Activated naive CD8-positive, alpha-beta T cell treated with anti-CD3 and anti-CD28 coated beads, Interleukin-2, amount 50 U/mL, for 16 hours (primary cell): Measurements from ENCODE around the gene TNFRSF19.

Experiments used
- DNase-seq: peaks from one replicate; pipeline ENCODE4 v3.0.0-alpha.2; 2020; ENCODE audit warnings: low read depth, low spot score

The TNFRSF19 gene

DNA sequence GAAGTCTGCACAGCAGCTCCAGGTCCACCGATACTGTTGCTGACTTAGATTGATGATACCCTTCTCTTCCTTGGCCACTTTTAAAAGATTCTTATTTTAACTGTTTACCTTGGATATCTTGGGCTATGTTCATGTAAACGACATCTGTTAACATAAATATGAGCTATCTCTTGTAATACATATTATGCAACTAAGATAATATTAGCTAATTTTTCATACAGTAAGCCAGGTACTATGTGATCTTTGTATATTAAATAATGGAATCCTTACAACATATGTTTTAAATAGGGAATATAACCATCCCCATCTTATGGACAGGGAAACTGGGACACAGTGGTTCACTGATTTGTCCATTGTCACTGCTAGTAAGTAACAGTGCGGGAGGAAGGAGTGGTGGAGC, 37.9 kb downstream of the TNFRSF19 start:
- DNase-seq = no peak

DNA sequence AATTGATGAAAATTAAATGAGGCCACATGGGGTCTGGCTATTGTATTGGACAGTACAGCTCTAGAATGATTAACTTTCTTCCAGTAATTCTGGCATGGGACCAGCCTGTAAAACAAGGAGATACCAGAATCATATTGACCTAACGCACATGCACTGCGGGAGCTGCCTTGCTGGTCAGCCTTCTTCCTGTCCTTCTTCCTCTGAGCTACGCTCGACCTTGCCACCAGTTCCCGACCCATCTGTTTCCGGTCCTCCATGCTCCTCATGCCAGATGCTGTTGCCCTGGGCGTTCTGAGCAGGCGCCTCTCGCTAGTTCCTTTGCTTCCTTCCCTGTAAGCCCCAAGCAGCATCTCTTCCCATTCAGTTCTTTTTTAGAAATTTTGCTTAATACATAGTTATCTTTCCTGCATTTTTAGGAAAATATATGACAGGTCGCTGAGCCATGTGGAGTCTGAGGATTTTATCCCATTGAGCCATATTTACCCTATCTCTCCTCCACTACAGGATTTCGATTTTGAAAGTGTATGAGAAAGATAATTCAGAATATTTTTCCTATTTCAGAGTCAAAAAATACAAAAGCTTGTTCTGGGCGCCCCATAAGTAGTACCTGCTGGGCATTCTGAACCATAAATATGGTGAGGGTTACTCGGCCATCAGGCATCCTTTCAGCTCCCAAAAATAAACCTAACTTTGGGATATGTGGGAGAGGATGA, 38.6 kb downstream of the TNFRSF19 start:
- DNase-seq = no peak

DNA sequence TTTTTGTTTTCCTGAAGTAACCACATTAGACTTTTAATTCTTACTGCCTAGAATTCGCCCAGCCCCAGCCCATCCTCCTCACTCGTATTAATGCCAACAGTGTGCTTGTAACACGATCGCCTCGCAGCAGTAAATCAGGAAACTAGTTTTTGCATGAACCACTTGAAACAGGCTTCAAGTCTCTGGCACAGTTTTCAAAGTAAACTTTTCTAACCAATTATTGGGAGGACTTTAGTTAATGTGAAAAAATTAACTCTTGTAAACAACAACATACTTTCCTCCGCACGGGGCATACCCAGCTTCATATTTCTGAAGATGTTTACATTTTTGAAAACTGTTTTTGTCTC, 39.2 kb downstream of the TNFRSF19 start:
- DNase-seq = no peak

DNA sequence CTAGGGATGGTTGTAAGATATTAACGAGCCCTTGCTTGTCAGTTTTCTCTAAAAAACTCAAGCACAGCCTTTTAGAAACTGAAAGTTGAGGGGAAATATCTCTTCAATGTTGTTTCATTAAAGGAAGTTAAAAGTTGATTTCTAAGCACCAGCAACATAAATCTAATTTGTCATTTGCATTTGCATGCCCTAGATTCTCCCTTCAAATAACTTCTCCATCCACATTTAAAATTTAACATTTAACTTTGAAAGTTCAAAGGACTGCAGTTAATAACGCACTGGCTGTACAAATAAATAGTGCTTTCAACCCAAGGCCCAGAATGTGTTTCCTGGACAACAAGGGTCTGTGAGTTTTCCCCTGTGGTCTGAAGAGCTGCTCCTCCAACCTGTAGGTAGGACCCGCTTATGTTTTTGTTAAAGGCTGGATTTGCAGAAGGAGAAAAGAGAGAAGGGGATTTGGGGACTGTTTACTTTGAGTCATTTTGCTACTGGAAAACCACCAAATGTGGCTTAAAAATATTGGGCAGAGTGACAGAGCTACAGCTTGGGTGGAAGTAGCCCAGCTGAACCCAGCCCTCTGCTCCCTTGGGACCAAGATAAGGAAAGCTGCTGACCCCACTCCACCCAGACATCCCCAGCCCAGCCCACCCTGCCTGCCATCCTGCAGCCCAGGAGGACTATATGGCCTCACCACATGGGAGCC, 39.8 kb downstream of the TNFRSF19 start:
- no peak for DNase-seq

DNA sequence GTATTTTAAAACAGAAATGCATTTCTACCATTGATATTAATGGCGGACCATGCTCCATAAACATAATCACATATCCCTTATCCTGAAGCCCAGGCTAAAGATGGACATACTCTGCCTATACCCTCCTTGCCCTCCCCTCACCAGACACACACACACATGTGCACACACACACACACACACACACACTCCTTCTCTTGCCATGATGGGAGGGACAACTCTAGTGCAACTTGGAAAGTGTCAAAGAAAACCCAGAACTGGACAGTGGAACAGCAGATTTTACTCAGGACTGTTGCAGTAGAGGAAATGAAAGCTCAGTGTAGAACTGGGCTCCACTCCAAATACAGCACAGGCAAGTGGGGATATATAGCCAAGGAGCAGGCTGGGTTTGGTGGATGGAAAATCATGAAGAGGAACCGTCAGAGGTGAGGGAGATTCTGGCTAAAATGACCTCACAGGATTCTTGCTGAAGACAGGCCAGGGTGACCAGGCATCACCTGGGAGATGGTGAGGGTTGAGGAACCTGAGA, 40.8 kb downstream of the TNFRSF19 start:
- no peak for DNase-seq

DNA sequence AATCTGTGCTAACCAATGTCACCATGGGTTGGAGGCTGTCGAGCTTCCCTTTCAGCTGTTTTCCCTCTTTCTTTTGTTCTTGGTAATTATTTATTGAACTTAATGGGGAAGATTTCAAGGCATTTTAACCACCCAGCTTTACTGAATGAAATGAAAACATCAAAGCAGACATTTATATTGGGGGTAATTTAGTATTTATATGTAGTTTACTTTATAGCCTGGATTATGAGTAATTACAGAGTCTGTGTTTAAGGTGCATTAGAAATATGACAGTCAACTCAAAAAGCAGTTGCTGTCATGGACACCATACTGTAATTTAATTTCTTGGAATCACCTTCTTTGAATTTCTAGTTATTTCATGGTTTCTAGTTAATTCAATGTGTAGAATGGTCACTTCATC, 42.0 kb downstream of the TNFRSF19 start:
- DNase-seq = no peak

DNA sequence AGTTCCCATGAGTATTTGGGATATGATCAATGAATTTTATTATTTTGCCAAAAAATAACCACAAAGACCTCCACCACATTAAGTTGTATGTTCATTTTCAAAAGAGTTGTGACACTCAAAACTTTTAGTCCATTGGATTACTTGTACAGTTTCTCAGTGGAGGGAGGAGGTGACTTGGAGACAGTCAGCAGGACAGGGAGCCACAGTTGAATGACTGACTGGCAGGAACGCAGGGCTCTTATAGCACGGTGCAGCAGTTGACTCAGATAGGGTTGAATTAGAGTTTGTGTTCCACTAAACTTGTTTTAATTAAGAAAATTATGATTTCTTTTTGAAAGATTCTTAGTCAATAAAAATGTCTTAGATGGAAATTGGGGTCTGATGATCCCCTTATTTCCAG, 42.5 kb downstream of the TNFRSF19 start:
- DNase-seq = no peak

DNA sequence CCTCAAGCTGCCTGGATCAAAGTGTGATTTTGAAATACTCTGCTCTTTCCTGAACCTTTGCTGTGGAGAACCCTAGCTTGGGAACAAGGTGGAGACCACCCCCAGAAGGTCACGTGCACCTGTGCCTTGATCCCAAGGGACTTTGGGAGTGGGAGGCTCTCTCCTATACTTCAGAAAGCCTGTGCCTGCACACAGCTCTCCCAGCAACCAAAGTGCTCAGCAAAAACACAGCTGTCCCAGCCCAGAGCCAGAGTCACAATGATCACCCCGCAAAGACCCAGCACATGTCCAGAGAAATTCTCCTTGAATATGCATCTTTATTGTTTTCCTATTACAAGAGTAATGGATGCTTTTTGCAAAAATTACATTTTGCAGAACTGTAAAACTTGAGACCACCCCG, 43.4 kb downstream of the TNFRSF19 start:
- DNase-seq = no peak

DNA sequence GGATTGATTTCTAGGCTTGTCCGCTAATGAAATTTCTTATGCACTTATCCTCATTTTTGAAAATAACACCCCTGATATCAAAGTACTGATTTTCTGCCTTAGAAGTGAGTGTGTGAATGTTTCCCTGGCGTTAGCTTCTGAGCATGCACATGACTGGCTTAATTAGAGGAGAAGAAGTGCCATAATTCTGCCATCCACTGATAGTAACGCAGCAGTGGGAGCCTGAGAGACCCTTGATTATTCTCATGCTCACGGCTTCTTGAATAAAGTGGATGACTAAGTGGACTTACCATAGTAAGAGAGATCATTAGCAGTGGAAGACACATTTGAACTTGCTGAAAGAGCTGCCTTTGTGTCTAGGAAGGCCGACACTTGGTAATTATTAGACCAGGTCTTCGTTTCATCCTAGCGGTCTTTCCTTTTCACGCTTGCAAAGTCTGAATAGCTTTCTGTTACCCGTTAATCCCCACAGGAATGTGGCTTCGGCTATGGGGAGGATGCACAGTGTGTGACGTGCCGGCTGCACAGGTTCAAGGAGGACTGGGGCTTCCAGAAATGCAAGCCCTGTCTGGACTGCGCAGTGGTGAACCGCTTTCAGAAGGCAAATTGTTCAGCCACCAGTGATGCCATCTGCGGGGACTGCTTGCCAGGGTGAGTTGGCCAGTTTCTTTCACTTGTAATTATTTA, 45.3 kb downstream of the TNFRSF19 start:
- no peak for DNase-seq

DNA sequence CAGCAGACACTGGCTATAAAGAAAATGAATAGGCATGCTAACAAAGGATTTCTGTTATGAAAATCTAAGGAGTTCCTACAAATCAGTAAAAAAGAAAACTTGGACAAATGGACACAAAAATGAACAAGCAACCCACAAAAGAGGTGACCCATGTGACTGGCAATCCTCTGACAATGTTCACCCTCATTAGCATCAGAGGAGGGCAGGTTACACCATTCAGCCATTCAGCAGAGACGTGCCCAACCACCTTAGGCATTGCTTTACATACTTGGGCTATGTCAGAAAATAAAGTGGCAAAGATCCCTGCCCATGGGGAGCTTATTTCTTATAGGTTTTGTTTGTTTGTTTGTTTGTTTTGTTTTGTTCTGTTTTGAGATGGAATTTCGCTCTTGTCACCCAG, 46.0 kb downstream of the TNFRSF19 start:
- DNase-seq = no peak

DNA sequence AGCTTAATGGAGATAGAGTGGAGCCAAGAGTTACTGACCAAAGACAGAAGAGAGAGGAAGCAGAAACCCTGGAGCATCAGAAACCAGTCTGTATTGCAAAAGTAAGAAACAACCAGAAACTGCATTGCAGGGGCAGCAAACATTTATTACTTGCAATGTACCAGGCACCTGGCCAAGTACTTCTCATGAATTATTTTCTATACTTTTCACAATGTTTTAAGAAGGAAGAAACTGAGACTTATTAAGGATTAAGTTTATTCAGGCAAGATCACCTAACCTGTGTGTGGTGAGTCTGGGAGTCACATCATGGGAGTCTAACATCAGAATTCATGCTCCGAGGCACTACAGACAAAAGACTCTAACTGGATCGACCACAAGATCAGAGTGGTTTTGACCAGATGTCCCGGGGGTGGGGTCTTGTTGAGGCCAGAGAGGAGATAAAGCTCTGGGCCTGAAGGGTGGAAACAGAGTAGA, 47.4 kb downstream of the TNFRSF19 start:
- no peak for DNase-seq

DNA sequence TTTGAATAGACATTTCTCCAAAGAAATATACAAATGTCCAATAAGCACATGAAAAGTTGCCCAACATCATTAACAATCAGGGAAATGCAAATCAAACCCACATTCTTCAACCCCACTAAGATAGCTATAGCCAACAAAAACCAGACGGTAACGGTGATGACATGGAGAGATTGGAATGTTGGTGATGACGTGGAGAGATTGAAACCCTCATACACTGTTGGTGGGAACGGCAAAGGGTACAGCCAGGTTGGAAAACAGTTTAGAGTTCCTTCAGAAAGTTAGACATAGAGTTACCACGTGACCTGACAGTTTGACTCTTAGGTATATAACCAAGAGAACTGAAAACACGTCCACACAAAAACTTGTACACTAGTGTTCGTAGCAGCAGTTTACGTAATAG, 48.1 kb downstream of the TNFRSF19 start:
- DNase-seq = no peak

DNA sequence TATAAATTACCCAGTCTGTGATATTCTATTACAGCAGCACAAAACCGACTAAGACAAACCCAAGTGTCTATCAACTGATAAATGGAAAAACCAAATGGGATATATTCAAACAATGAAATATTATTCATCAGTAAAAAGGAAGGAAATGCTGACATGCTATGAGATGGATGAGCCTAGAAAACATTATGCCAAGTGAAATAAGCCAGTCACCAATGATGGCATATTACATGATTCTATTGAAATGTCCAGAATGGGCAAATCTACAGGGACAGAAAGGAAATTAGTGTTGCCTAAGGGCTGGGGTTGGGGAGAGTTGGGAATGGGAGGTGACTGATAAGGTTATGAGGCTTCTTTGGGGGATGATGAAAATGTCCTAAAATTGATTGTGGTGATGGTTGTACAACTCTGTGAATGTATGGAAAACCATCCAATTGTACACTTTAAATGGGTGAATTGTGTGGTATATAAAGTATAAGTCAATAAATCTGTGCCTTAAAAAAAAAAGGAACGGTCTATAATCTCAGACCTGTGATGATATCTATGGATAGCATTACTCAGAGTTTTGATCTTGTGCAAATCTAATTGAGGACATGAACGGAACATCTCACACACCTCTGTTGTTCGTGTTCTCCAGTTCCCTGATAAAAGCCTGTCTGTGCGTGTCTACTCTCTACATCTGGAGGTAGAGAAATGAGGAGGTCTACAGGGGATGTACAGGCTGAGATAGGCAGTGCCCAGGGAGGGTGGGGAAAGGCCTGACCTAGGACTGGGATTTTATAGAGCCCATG, 49.0 kb downstream of the TNFRSF19 start:
- no peak for DNase-seq

DNA sequence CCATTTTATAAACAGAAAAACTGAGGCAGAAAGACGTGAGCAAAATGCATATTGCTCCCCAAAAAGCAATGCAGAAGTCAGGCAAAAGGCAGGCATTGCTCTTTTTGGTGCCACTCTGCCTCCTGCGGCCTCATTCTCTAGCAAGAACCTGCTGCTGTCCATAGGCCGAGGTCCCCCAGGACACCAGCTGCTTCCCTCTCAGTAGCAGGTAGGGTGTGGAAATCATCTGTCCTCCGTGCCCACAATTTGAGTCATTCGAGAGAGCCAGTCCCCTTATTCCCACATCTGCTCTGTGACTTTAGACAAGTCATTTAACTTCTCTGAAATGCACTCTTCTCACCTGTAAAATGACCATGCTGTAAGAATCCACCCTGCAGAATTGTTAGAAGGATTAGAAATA, 50.0 kb downstream of the TNFRSF19 start:
- DNase-seq = no peak

DNA sequence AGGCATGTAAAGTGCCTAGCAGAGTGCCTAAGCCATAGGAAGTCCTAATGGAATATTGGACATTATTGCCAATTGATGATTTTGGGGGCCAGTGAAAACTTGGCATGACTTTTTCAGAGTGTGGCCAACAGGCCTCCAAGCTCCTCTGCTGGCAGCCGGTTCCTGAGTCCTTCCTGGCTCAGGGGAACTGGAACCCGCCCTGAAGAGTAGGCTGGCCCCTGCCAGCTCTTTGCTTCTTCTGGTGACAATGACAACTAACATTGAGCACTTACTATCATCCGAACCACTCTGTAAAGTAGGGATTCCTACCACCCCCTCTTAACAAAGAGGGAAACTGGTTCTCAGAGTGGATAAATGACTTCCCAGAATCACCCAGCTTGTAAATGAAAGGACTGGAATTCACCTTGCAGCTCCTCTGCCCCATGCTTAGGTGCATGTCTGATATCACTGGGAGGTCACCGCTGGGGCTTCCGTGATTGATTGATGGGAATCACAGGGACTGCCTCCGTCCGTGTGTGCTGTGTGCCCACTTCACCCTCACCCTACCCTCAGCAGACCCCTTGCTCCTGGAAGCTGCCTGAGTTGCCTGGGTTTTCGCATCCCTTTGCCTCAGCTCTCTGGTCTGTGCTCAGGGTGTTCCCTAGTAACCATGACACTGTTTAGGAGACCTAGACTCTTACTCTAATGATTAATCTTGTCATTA, 50.6 kb downstream of the TNFRSF19 start:
- no peak for DNase-seq

DNA sequence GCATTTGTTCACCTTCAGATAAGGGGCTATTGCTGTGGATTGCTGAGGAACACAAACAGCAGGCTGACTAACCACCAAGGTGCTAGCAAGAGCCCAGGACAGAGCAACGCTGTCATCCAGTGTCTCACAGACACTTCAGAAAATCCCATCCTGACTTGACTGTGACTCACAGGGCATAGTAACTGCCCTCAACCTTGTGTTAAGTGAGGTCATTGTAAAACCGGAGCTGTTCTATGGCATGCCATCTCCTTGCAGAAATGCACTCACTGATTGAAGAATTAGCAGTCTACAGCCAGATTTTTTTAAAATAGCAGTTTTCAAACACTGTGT, 51.1 kb downstream of the TNFRSF19 start:
- DNase-seq = no peak

DNA sequence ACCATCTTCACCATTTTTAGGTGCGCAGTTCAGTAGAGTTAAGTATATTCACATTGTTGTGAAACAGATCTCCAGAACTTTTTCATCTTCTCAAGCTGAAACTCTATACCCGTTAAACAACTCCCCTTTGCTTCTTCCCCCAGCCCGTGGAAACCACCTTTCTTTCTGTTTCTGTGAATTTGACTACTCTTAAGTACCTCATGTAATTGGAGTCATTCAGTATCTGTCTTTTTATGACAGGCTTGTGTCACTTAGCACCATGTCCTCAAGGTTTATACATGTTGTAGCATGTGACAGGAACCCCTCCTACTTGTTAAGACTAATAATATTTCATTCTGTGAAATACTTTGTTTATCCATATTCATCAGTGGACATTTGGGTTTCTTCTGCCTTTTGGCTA, 52.8 kb downstream of the TNFRSF19 start:
- no peak for DNase-seq

DNA sequence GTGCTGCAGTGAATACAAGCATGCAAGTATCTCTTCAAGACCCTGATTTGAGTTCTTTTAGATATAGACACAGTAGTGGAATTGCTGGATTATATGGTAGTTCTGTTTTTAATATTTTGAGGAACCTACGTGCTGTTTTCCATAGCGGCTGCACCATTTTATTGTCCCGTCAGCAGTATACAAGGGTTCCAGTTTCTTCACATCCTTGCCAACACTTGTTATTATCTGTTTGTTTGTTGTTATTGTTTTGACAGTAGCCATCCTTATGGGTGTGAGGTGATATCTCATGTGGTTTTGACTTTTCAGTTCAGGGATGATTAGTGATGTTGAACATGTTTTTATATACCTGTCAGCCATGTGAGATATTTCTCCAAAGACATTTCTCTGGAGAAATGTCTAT, 53.2 kb downstream of the TNFRSF19 start:
- no peak for DNase-seq

DNA sequence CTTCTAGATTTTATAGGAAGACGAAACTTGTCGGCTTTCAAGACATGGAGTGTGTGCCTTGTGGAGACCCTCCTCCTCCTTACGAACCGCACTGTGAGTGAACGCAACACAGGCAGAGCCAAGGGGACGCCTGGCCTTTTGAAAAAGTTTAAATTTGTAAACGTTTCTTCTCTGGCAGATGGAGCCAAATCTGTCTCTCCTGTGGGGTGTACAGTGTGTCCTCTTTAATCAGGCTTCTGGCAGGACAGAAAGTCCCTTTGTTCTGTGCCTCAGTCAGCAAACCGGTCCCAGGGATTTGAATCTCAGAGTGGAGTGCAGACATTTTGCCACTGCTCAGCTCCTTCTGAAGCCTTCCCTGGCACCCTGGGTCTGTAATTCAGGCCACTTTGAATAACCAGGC, 56.5 kb downstream of the TNFRSF19 start:
- no peak for DNase-seq

DNA sequence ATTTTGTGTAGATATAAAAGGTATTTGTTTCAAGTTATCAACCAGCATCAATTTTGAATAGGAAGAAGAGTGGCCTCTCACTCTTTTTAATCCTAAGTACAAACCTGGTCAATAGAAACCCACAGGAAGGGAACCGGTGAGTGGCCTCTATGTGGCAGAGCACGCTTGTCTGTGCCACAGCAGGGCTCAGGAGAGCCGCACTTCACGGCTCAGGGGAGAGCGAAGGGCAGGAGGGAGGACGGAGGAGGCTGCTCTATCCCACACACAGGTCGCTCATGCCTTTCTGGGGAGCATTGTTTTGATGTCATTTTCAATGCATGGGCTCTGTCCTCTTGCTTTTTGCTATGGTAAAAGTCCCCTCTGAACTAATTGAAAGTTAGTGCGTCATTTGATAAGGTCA, 57.2 kb downstream of the TNFRSF19 start:
- DNase-seq = no peak

DNA sequence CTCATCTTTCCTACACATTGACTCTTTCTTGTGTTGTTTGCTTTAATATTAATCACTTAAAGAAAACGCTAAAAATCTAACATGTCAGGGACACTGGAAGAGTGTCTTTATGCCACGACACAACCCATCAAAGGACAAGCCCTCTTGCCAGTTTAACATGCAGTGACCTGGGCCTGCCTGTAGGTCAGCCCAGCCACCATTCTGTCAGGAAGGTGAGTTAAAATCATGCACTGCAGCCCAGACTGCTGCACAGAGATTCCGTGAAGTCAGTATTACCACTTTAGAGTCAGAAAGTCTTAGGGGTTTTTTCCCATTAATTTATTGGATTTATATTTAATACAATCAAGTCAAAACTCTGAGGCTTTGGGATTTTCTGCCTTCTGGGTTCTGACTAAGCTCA, 58.0 kb downstream of the TNFRSF19 start:
- no peak for DNase-seq
